Uterus (tissue), 2 donors: ENCODE data around the gene PKDREJ.

Source experiments
- CTCF ChIP-seq, 4 experiments: fragments of 200-600 bp in 2 of 4; fragments of 450-650 bp in 2 of 4; sonication (generic) in 2 of 4; IDR thresholded peaks; one replicate each; pipeline ENCODE4 v1.5.1; 2016 to 2019; ENCODE audit warnings: antibody characterized with exemption in 4 of 4, mild to moderate bottlenecking in 2 of 4, moderate library complexity in 1 of 4
- POLR2A ChIP-seq, 2 donors: fragments of 450-650 bp; IDR thresholded peaks; one replicate each; pipeline ENCODE4 v1.6.1; 2016; ENCODE audit warnings: antibody characterized with exemption in 2 of 2, mild to moderate bottlenecking in 1 of 2, moderate library complexity in 1 of 2

GRCh38 chr22:46276563-46276962 lies 13.4 kb upstream of the PKDREJ start:
- TF ChIP-seq CTCF (IDR thresholded peaks at IDR 0.05): no peak
- no peak for TF ChIP-seq POLR2A (IDR thresholded peaks at IDR 0.05)
